ENCODE results near the gene KHDC4. TPM values are rescaled to one million over a fixed set of nuclear protein-coding genes. Genes with fewer than 3 reads are reported as not detected.

The KHDC4 gene
- total and polyA plus RNA-seq, 2 experiments from 2014 or later, result 15.7 to 40.3 TPM

DNA sequence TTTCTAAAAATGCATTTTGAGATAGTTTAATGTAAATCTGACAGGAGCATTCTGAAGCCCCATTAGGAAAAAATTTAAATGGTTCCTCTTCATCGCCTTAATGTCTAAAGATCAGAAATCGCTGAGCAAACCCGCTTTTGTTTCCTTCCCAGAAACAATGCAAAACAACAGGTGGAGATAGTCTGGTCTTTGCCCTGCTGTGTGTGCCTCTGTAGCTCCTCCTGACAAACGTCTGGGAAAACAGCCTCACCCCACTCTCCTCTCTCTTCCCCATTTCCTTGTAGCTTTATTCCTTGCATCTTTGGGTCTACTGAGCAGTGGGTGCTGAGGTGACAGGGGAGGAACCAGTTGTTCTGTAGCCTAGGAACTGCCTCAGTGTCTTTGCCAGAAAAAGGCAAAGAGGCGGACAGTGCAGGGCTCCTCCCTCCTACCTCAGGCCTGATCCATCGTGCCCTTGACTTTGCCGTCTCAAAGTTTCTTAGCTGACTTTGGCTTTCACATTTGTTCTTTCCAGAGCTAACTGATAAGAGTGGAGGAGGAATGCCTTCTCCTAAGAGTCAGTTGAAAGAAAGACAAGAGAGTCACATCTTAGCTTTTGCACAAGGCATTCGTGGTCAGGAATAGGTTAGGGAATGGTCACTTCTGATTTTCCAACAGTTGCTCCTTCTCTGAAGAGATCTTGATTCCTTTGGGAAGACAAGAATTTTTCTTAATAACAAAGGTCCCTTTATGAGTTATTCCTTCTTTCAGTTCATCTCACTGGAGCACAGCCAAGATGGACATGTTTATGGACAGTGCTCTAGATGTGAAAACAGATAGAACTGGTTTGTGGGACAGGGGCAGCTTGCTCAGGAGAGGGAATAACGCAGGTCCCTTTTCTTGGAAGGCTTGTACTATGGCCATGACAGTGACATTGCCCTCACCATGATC, 49.9 kb downstream of the KHDC4 start:
- Histone ChIP-seq H4K20me1 (ENCODE audit: insufficient read depth, poor library complexity, severe bottlenecking) (no peaks in the 10 kb centered on the region), H3K4me1 (ENCODE audit: insufficient read depth) (peaks cover 10% of the 10 kb centered on the region), H3K27me3 (no peaks in the 10 kb centered on the region), H3K9me3 (ENCODE audit: low read depth) (no peaks in the 10 kb centered on the region), H3K36me3 (replicated peaks; ENCODE audit: insufficient read depth, low read depth) (no peaks in the 10 kb centered on the region), H3K4me3 (no peak overlapping the region), H3K27ac (peak overlapping the region; percentile 16), H3K79me2 (no peaks in the 10 kb centered on the region), H3K4me2 (peak overlapping the region; percentile 51), H3K9me2 (replicated peaks; ENCODE audit: insufficient read depth) (no peaks in the 10 kb centered on the region), H2AFZ (peak overlapping the region; percentile 3)
- 64% methylated on average over 9 of the region's 9 CpGs for WGBS (ENCODE audit: low lambda C conversion rate, missing lambda C conversion rate)
- TF ChIP-seq, protein P1, sequence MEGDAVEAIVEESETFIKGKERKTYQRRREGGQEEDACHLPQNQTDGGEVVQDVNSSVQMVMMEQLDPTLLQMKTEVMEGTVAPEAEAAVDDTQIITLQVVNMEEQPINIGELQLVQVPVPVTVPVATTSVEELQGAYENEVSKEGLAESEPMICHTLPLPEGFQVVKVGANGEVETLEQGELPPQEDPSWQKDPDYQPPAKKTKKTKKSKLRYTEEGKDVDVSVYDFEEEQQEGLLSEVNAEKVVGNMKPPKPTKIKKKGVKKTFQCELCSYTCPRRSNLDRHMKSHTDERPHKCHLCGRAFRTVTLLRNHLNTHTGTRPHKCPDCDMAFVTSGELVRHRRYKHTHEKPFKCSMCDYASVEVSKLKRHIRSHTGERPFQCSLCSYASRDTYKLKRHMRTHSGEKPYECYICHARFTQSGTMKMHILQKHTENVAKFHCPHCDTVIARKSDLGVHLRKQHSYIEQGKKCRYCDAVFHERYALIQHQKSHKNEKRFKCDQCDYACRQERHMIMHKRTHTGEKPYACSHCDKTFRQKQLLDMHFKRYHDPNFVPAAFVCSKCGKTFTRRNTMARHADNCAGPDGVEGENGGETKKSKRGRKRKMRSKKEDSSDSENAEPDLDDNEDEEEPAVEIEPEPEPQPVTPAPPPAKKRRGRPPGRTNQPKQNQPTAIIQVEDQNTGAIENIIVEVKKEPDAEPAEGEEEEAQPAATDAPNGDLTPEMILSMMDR (IDR thresholded peaks at IDR 0.05; ENCODE audit: poor library complexity), result no peak
- TF ChIP-seq EZH2phosphoT487 (IDR thresholded peaks at IDR 0.05; ENCODE audit: low read depth, severe bottlenecking, unreplicated experiment), result no peak
- TF ChIP-seq EZH2 (IDR thresholded peaks at IDR 0.05; ENCODE audit: borderline replicate concordance), result no peak
- DNase-seq (ENCODE audit: low spot score), result no peak

DNA sequence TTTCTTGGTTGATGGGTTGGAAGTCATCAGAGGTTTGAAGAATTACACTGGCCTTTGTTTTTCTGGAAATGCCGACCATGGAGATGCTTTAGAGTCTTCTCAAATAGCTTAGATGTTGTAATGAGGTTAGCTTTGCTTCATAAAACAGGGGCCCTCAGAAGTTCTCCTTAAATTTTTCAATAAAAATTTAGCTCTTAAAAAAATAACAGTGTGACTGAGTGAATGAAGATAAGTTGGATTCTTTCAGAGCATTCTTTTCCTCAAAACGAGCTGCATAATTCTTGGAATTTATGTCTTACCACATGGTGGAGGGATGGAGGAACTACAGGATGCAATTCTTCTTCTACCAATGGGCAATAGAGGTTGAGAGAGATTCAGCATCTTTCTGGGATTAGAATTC, 51.4 kb downstream of the KHDC4 start:
- Histone ChIP-seq H3K79me2 (no peaks in the 10 kb centered on the region), H3K4me2 (no peak overlapping the region), H3K27me3 (no peaks in the 10 kb centered on the region), H3K36me3 (replicated peaks; ENCODE audit: insufficient read depth, low read depth) (no peaks in the 10 kb centered on the region), H3K4me1 (ENCODE audit: insufficient read depth) (peaks cover 10% of the 10 kb centered on the region), H3K27ac (no peak overlapping the region), H2AFZ (no peak overlapping the region), H3K4me3 (no peak overlapping the region), H3K9me2 (replicated peaks; ENCODE audit: insufficient read depth) (no peaks in the 10 kb centered on the region), H4K20me1 (ENCODE audit: insufficient read depth, poor library complexity, severe bottlenecking) (no peaks in the 10 kb centered on the region), H3K9me3 (ENCODE audit: low read depth) (no peaks in the 10 kb centered on the region)
- TF ChIP-seq EZH2phosphoT487 (IDR thresholded peaks at IDR 0.05; ENCODE audit: low read depth, severe bottlenecking, unreplicated experiment) (no peak), EZH2 (IDR thresholded peaks at IDR 0.05; ENCODE audit: borderline replicate concordance) (no peak)
- TF ChIP-seq, protein P1 (IDR thresholded peaks at IDR 0.05; ENCODE audit: poor library complexity), result no peak
- WGBS (ENCODE audit: low lambda C conversion rate, missing lambda C conversion rate), result 73% methylated on average over 2 of the region's 2 CpGs
- no peak for DNase-seq (ENCODE audit: low spot score)

DNA sequence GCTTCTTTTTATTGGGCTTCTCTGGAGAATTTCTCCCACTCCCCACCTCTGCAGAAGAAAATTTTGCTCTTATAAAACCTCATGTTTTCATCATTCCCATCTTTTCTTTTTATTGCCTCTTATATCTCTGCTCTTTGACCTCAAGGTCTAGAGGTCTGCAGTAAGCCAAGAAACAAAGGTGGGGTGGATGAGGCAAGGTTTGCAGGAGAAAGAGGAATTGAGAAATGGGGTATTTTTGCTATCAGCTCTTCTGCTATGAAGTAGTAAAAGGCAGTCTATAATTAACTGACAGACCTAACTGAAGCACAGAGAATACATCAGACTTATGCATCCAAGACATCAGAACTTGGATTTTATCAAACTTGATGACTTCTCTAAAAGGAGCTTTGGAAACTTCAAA, 52.0 kb downstream of the KHDC4 start:
- no peak overlapping the region for H3K27ac ChIP-seq
- no peaks in the 10 kb centered on the region for H3K36me3 ChIP-seq (replicated peaks; ENCODE audit: insufficient read depth, low read depth)
- H4K20me1 ChIP-seq (ENCODE audit: insufficient read depth, poor library complexity, severe bottlenecking), result no peaks in the 10 kb centered on the region
- H3K79me2 ChIP-seq, result no peaks in the 10 kb centered on the region
- H3K27me3 ChIP-seq, result no peaks in the 10 kb centered on the region
- H3K4me3 ChIP-seq, result no peak overlapping the region
- H2AFZ ChIP-seq, result no peak overlapping the region
- H3K4me1 ChIP-seq (ENCODE audit: insufficient read depth), result peaks cover 10% of the 10 kb centered on the region
- no peak overlapping the region for H3K4me2 ChIP-seq
- H3K9me3 ChIP-seq (ENCODE audit: low read depth), result no peaks in the 10 kb centered on the region
- TF ChIP-seq EZH2 (IDR thresholded peaks at IDR 0.05; ENCODE audit: borderline replicate concordance) (no peak), EZH2phosphoT487 (IDR thresholded peaks at IDR 0.05; ENCODE audit: low read depth, severe bottlenecking, unreplicated experiment) (no peak)
- TF ChIP-seq, protein P1 (IDR thresholded peaks at IDR 0.05; ENCODE audit: poor library complexity), result no peak
- DNase-seq (ENCODE audit: low spot score), result no peak
- no peaks in the 10 kb centered on the region for H3K9me2 ChIP-seq (replicated peaks; ENCODE audit: insufficient read depth)

All from hepatocyte (in vitro differentiated cells).